ENCODE data around the gene NR5A2.
"Not testable (repeated sequence)": the region's sequence is repeated elsewhere in the genome, so short reads cannot be mapped to it uniquely, and the experiment has no call there.

NR5A2 gene

DNA sequence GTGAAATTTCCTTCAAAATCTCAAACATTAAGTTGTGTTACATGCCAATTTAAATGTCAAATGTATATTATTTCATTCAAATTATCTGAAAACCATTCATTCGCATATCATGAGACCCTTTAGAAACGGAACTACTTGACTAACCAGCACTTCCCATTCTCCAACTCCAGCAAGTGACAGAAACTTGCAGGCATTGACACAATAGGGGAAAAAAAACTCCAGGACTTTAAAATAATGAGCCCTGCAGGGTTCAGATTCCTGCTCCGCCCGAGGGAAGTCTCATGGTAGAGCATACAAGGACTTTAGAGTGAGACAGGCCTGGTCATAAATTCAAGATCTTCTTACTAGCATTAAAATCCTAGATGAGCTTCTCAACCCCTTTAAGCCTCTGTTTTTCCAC is 138.9 kb downstream of the NR5A2 start:
- DNase-seq: no peak

DNA sequence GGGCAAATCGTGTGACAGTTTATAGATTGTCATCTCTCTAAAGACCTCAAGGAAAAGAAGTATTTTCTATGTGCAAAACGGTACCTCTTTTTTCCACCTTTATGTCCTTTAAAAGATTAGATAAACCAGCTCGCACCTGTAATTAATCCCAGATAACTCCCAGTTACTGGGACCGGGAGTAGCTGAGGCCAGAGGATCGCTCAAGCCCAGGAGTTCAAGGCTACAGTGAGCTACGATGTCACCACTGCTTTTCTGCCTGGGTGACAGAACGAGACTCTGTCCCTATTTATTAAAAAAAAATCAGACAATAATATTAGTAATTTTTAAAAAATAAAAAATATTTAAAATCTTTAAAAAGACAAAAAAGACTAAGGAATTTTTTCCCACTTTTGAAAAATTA is 141.4 kb downstream of the NR5A2 start:
- DNase-seq: no peak

DNA sequence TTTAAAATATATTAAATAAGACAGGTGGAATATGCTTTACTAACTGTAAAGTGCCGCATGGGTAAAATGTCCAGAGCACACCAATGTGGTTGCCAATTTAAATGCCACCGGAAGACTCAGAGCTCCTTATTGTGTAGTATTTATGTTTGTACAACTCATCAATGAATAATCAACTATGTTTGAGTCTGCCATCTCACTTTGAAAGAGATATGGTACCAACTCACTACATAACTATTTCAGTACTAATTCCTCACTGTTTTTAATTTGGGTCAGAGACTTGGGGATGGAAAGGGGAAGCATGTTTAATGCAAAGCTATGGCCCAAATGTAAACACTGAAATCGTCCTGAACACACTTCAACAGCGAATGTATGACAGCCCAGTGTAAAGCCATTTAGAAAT is 144.8 kb downstream of the NR5A2 start:
- DNase-seq: no peak

DNA sequence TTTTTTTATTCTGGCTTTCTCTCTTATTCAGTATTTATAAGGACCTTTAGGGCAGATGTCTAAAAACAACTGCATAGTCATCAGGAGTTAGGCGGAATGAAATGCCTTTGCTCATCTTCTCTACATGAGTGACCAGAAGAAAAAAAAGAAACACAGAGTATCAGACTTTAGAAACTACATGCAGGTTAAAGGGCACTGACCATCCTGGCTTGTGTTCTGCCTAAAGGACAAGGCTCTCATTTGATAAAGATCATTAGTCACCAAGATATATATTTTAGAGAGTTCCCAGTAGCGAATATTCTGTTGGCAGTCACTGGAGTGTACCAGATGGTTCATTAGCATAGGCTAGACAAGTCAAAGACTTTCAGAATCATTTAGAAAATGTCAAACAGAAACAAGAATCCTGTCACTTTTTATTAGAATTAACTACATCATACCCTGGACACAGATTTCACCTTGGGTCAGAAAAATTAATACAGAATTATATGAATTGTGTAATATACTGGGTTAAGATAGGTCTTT is 145.6 kb downstream of the NR5A2 start:
- DNase-seq: no peak

DNA sequence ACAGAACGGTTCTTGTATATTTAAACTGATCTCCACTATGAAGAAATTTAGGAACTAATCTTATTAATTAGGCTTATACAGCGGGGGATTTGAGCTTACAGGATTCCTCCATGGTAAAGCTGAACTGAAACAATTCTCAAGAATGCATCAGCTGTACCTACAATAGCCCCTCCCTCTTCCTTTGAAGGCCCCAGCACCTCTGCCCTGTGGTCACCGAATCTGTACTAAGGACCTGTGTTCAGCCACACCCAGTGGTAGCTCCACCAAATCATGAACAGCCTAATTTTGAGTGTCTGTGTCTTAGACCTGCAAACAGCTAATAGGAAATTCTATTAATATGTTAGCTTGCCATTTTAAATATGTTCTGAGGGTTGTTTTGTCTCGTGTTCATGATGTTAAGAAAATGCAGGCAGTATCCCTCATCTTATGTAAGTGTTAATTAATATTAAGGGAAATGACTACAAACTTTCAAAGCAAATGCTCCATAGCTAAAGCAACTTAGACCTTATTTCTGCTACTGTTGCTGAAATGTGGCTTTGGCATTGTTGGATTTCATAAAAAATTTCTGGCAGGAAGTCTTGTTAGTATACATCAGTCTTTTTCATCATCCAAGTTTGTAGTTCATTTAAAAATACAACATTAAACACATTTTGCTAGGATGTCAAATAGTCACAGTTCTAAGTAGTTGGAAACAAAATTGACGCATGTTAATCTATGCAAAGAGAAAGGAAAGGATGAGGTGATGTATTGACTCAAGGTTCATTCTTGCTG is 147.2 kb downstream of the NR5A2 start:
- no peak for DNase-seq

DNA sequence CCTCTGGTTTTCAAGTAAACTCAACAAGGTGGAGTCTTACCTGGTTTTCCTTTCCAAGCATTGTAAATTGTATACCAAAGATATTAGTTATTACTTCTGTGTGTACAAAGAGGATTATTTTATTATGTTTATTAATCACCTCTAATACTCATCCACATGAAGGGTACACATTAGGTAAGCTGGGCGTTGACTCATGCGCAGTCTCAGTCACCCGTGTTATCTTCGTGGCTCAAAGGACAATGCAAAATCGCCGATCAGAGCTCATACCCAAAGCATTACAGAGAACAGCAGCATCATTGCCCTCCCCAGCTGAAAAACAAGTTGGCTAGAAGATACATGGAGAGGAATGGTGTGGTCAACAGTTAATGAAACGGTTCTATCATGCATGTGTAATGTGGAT is 148.7 kb downstream of the NR5A2 start:
- DNase-seq: no peak

DNA sequence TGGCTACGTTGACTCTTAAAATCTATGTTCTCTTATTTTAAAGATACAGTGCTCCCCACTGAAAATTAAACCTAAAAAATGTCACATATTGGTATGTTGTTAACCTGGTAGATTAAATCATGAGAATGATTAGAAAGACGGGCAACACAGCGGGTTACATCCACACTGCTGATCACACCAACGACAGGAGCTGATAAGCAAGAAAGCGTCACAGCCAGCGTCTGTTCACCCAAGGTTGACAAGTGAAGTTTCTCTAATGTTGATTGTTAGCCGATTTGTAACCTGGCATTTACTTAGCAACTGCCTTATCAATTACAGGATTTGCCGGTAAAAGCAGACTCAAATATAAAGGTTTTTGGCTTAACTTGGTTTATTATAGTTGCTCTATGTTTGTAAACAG is 149.3 kb downstream of the NR5A2 start:
- DNase-seq: no peak

DNA sequence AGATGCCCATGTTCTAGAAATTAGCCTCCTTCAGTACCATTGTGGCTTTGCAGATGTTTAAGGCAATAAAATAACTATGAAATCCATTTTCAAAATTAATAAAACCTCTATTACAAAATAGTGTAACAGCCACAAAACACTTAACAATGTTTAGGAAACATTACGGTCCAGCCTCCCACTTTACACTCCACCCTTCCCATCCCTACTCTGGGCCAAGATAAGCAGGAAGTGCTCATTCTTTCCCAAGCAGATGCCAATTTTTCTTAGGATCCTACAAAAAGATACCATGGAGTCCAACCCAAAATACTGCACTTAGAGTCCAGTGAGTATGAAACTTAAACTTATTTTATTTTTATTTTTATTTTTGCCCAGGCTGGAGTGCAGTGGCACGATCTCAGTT is 150.8 kb downstream of the NR5A2 start:
- DNase-seq: no peak

DNA sequence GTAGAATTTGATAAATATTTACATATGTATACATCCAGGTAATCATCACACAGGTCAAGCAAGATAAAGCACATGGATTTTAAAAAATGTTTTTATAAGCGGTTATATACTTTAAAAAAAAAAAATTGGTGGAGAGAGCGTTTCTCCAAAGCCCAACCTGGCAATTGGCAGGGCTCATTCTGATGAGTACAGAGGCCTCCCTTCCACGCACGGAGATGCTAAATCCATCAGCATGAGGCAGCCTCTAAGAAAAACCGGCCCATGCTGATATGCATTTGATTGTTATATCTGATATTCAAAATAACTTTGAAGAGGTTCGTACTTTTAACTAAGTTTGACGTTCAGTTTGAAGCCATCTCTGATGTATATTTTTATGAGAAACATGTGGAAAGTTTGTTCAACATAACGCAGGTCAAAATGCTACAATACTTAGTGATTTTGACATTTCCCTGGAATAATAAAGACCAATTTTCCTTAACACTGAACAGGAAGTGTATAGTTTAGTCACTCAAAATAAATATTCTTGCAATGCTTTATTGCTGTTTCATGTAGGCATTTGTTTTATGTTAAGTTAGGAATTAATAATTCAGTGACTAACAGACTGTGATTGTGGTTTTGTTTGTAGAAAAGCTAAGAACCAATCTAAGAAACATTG is 151.7 kb downstream of the NR5A2 start:
- DNase-seq: no peak

DNA sequence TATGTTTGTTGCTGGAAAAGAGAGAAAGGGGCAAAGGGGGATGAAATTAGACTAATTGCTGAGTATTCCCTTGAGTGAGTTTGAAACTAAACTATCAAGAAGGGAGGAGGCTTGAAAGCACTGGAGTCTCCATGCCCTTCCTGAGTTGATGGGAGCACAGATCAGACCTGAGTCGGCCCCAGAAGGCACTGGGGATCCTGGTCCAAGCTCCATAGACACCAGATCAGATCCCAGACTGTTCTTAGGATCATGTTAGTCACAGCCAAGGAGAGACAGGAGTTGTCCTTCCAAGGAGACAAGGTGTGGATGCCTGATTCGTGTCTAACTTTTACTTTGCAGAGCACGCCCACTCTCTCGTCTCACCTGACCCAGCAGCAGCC is 152.3 kb downstream of the NR5A2 start:
- DNase-seq: no peak

DNA sequence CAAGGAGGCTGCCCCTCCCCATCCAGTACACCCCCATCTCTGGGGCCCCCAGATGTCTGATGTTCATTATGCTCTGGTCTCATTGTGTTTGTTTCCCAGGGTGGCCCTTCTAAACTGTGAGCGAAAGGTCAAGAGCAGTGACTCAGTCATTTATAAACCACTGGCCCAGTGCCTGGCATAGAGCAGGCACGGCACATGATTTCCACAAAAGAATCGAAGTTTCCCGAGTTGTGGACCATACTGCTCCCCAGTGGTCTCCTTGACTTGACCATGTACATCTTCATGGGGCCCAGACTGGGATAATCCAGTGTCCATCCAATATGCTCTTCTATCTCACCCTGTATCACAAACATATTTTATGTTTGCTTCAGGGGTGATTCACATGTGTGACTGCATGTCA is 153.3 kb downstream of the NR5A2 start:
- no peak for DNase-seq

DNA sequence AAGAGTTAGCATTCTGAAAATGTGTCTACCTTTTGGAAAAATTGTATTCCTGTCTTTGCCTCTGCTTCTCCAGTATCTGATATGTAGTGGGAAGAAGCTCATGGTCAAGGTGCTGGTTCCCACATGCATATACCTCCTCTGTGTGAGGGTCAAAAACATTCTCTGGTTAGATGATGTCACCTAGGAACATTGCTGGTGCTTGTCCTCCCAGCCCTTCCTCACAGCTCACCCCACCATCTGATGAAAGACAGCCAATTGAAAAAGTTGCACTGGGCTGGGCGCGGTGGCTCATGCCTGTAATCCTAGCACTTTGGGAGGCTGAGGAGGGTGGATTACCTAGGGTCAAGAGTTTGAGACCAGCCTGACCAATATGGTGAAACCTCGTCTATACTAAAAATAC is 154.4 kb downstream of the NR5A2 start:
- DNase-seq: no peak

DNA sequence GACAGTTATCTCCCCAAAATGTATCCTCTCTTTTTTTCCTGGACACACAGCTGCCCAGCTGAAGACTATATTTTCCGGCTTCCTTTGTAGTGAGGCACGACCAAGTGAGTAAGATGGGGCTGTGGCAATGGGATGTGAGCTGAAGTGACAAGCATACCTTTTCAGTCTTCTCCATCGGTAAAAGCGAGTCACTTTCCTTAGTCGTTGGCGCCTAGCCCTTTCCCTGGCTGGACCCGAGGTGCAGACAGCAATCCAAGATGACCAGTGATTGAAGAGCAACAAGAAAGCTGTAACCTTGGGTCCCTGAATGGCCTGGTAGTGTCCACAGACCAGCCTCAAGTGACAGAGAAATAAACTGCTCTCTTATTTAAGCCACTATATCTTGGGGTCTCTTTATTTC is 155.2 kb downstream of the NR5A2 start:
- DNase-seq: no peak

DNA sequence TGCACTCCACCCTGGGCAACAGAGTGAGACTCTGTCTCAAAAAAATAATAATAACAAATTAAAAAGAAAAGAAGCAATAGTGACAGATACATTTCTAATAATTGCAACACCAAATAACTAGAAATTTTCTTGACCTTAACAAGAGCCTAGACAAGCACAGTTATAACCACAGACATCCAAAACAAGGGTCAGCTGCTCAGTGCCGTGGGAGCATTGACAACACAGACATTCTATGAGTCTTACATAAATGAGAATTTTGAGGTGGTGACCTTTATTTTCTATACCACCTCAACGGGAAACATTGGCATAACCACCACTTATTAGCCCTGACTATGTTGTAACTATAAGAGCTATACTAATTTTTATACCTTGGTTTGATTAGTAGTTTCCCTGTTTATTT is 156.1 kb downstream of the NR5A2 start:
- no peak for DNase-seq

DNA sequence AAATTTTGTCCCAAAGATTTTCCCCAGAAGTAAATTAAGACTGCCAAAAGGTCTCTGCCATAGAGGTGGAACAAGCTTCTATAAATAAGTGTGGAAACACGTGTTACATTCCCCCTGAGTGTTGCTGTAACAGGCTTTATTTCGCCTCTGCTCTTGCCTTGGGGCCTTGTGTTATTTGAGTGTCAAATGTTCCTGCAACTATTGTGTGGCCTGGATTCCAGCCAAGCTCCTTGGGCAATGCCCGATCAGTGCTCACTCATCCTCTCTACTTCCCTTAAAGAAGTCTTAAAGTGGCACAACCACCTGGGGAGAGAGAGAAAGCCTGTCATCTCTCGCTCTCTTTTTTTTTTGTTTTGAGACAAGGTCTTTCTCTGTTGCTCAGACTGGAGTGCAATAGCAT is 156.7 kb downstream of the NR5A2 start:
- no peak for DNase-seq

DNA sequence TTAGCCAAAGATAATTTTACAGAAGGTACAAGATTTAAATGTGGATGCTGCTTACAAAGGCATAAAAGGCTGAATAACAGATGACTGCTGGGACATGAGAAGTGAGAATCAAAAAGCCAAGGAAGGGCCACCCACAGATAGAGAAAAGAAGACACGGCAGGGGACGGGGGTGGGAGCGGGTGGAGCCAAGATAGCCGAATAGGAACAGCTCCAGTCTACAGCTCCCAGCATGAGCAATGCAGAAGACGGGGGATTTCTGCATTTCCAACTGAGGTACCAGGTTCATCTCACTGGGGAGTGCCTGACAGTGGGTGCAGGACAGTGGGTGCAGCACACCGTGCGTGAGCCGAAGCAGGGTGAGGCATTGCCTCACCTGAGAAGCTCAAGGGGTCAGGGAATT is 157.7 kb downstream of the NR5A2 start:
- not testable (repeated sequence) for DNase-seq

DNA sequence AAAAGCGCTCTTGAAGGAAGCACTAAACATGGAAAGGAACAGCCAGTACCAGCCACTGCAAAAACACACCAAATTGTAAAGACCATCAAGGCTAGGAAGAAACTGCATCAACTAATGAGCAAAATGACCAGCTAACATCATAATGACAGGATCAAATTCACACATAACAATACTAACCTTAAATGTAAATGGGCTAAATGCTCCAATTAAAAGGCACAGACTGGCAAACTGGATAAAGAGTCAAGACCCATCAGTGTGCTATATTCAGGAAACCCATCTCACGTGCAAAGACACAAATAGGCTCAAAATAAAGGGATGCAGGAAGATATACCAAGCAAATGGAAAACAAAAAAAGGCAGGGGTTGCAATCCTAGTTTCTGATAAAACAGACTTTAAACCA is 159.8 kb downstream of the NR5A2 start:
- not testable (repeated sequence) for DNase-seq

DNA sequence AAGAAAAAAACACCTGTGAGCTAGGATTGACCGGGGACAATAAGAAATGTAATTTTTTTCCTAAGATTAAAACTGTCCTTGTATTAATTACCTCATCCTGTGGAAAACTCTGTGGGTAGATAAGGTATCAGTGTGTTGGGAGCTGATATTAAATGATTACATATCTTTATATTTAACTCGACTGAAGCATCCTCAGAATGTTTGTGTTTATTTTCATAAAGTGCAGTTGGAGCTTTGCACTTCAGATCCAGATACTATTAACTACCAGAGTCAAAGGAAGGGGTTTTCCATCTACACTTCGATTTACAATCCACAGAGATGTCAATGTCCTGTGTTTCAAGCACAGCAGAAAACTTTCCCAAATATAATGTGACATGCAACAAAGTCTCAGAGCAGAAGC is 164.5 kb downstream of the NR5A2 start:
- DNase-seq: no peak

DNA sequence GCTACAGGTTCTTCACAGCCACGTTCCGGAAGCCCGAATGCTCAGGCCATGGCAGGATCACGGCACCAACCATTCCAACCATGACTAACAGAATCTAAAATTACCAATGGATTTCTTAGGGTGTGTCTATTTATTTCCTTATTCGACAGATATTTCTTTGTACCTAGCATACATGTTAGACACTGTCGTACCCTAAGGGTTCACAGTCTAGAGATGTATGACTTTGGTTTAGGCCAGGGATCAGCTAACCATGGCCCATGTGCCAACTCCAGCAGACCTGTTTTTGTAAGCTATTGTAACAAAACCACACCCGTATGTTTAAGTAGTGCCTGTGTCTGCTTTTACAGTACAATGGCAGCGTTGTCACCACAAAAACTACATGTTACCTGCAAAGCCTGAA is 167.0 kb downstream of the NR5A2 start:
- DNase-seq: no peak

DNA sequence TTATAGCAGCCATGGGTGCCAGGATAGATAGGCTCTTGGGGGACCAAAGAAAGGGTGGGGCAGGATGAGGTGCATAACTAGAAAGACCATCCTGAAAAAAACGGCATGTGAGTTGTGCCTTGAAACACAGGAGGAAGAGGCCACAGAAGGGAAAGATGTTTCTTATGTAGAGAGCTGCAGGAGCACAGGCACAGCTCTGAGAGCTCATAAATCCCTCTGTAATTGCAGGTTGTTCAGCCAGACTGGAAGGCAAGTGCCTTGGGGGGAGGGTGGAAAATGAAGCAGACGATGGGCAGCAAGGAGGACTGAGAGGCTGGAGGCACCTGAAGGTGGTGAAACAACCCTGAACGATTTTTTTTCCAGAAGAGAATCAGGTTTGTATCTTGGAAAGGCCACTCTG is 170.7 kb downstream of the NR5A2 start:
- DNase-seq: no peak

DNA sequence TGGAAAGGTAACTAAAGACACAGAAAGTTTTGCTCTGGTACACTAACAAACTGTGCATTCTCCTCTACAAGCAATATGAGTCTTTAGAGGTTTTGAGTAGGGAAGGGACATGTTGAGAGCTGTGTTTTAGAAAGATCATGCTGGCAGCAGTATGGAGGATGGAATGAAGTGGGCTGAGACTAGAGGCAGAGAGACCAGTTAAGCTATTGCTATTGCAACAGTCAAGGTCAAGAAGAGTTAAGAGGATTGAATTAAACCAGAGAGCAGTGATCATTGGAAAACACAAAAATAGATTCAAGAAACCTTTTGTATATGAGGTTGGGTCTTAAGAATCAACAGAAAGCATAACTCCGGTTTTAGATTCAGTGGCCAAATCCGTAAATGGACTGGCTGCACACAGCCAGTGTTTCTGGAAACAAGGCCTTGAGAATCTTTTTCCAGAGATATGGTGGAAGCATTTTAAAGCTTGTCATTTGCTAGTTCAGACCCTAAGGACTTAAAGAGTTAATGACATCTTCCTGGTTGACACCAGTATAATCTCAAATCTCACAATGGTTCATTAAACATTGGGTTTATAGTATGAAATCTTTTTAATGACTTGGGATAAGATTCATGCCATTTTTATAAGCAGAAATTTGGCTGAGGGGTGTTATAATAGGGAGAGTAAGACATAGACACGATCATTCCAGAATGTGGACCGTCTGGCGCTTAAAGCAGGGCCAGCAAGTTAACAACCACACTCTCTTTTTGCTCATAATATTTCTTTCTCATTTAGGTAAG is 177.9 kb downstream of the NR5A2 start:
- DNase-seq: no peak

DNA sequence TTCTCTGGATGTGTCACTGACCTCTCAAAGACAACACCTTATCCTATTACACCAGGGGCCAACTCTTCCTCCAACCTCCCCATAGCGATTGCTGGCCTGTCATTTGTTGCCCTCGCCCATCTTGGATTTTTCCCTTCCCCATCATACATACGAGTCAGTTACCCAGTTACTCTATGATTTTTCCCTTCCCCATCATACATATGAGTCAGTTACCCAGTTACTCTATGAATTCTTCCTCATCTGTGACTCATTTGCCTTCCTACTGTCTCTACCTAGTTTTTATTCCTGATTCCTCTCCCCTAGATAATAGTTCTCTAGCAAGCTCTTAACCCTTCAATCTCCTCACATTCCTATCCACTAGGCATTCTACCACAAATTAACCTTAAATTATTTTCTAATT is 178.8 kb downstream of the NR5A2 start:
- DNase-seq: no peak

DNA sequence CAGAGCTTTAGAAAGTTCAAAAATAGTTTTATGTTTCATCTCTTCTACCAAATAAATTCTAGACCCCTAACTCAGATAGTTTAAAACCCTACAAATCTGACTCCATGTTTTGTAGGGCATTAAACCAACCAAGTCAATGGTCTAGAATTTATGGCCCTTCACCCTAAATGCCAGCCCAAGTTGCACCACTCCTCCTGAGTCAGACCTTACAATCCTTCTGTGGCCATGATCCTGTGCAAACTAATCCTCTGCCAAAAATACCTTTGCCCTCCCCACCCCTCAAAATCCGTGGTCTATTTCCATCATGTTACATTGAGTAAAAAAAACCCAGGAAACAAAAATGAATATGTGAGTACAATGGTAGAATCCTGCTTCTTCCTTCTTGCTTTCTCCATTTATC is 179.3 kb downstream of the NR5A2 start:
- no peak for DNase-seq

DNA sequence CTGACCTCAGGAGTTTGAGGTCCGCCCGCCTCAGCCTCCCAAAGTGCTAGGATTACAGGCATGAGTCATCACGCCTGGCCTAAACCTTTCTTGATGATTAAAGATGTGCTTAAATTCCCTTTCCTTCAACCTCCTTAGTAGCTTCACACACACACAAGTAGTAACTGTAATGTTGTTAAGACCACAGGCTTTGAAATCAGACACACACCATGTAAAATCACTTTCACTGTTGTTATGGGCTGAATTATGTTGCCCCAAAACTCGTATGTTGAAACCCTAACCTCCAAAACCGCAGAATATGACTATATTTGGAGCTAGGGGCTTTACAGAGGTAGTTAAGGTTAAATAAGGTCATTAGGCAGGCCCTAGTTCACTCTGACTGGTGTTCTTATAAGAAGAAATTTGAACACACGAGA is 180.2 kb downstream of the NR5A2 start:
- no peak for DNase-seq
